Fibroblast of villous mesenchyme (primary cell): ENCODE data around the gene LIPC. TPM values are rescaled to one million over a fixed set of nuclear protein-coding genes. Genes with fewer than 3 reads are reported as not detected.

Experiments used
- DNase-seq: peaks from one replicate; pipeline ENCODE4 v3.0.0-alpha.2; 2010; ENCODE audit warnings: low read depth
- H3K4me3 ChIP-seq: 2 replicates; pipeline ENCODE4 v1.5.1; 2011; ENCODE audit warnings: low read depth, mild to moderate bottlenecking, low read length
- CTCF ChIP-seq: IDR thresholded peaks from 2 replicates; pipeline ENCODE4 v1.5.1; 2012; ENCODE audit warnings: low read depth, mild to moderate bottlenecking, low read length; ENCODE audit not compliant: insufficient read depth
- small RNA-seq: library from RNA; depleted of rRNA; stranded (forward); fragments of <200 nt; gene quantifications from one replicate; pipeline ENCODE3, GENCODE V24; 2012
- total RNA-seq: library from RNA; depleted of rRNA; stranded (reverse); fragments of >200 nt; gene quantifications from 2 replicates; pipeline ENCODE4 v1.2.3, GENCODE V29; 2012

Gene LIPC
- total RNA-seq, 1 donor = 0.86 TPM

DNA sequence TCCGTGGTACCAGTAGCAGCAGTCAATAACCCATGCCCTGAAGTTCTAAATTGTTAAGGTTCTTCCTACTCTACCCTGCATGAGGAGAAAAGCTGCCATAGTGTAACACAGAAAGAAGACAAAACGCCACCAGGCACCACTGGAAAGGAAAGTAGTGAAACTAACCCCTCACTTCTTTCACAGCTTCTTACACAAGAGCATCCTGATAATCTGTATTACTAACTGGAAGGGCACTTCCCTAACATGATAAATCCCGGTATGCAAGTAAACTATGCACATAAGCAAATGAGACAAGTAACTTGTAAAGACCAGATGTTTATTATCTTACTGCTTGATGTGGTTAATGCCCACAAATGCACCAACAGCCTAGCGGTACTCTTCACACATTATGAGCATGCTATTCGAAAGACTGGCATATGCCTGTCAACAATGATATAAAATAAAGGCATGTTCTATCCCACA, 176.4 kb downstream of the LIPC start:
- TF ChIP-seq CTCF = no peak
- DNase-seq = peak; percentile 95
- no peak overlapping the region for H3K4me3 ChIP-seq

GRCh38 chr15:58608711-58609110, 176.9 kb downstream of the LIPC start:
- no peak overlapping the region for H3K4me3 ChIP-seq
- DNase-seq = no peak
- TF ChIP-seq CTCF = no peak

DNA sequence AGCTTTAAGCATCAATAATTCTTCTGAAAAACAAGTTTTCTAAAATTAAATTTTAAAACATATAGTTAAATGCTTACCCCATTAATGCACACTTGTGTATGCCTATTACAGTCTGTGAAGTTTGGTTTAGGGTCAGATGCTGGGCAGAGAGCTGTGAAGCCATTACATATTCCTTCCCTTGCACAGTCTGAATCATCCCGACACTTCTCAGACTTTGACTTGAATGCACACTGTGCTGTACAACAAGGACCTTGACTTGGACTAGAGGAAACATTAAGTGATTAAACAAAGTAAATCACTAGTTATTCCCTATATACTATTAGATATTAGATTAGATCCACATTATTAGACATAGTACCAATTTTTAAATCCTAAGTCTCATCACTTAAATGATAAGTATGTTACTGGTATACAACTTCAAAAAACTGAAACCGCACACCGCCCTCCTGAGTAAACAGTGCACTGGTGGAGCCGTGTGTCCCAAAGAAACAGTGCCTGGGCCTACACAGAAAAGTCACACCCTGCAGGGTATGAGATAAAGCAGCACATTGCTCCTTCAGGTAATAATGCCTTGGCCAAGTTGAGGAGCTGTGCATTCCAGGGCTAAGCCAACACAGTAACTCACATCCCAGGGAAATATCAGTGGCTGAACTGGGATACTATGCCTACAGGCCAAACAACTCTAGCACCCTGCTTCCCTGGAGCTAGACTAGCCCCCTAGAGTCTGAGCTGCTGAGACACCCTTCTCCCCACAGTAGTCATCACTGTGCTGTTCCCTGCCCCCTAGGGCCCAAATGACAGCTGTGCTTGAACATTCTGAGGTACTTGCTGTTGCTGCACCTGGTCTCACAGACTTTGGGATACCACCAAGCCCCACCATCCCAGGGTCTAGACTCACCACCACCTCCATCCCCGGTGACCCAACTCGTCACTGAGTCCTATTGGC, 180.2 kb downstream of the LIPC start:
- no peak overlapping the region for H3K4me3 ChIP-seq
- peak; percentile 22 for DNase-seq
- no peak for TF ChIP-seq CTCF

DNA sequence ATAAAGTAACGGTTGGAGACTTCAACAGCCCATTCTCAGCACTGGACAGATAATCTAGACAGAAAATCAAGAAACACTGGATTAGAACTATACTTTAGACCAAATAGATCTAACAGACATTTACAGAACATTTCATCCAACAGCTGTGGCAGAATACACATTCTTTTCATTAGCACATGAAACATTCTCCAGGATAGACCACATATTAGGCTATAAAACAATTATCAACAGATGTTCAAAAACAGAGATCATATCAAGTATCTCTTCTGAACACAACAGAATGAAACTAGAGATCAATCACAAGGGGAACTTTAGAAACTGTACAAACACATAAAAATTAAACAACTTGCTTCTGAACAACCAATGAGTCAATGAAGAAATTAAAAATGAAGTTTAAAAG, 184.4 kb downstream of the LIPC start:
- peak; percentile 54 for DNase-seq
- TF ChIP-seq CTCF = no peak
- H3K4me3 ChIP-seq = no peak overlapping the region

Small RNAs within 50 kb of the gene (small RNA-seq; reads per million reads assigned to genes)
- gene AC084781.2 = not detected
